Astrocyte (in vitro differentiated cells and primary cell): ENCODE data around the gene BTBD18. TPM values are rescaled to one million over a fixed set of nuclear protein-coding genes. Genes with fewer than 3 reads are reported as not detected.

Experiments
- DNase-seq: peaks from one replicate; pipeline ENCODE4 v3.0.0-alpha.2; 2010; ENCODE audit warnings: low read depth
- FAIRE-seq: peaks from 2 replicates; lab custom pipeline; 2011; peaks lifted over from hg19 to GRCh38; lab: Jason Lieb, UNC
- H2AFZ ChIP-seq: 2 replicates; pipeline ENCODE4 v1.6.0; 2012; ENCODE audit warnings: low read depth, low read length, inconsistent platforms
- H3K27ac ChIP-seq: 2 replicates; pipeline ENCODE4 v1.5.1; 2011; ENCODE audit warnings: low read depth, low read length, inconsistent platforms
- H3K27me3 ChIP-seq: 2 replicates; pipeline ENCODE4 v1.6.0; 2011; ENCODE audit warnings: low read length, inconsistent platforms; ENCODE audit not compliant: insufficient read depth
- H3K36me3 ChIP-seq: 2 replicates; pipeline ENCODE4 v1.5.1; 2011; ENCODE audit warnings: low read length, inconsistent platforms; ENCODE audit not compliant: insufficient read depth
- H3K4me1 ChIP-seq: 2 replicates; pipeline ENCODE4 v1.5.1; 2011; ENCODE audit warnings: low read length, inconsistent platforms; ENCODE audit not compliant: insufficient read depth
- H3K4me2 ChIP-seq: 2 replicates; pipeline ENCODE4 v1.6.0; 2012; ENCODE audit warnings: low read length, inconsistent platforms
- H3K4me3 ChIP-seq: 2 replicates; pipeline ENCODE4 v1.5.1; 2011; ENCODE audit warnings: low read depth, mild to moderate bottlenecking, low read length, inconsistent platforms; ENCODE audit not compliant: insufficient read depth
- H3K79me2 ChIP-seq: 2 replicates; pipeline ENCODE4 v1.6.0; 2012; ENCODE audit warnings: mild to moderate bottlenecking, low read length, inconsistent platforms; ENCODE audit not compliant: insufficient read depth
- H3K9ac ChIP-seq: 2 replicates; pipeline ENCODE4 v1.6.0; 2012; ENCODE audit warnings: mild to moderate bottlenecking, low read length, inconsistent platforms
- H3K9me3 ChIP-seq: 2 replicates; pipeline ENCODE4 v1.5.1; 2012; ENCODE audit warnings: low read depth, mild to moderate bottlenecking, low read length, inconsistent platforms; ENCODE audit not compliant: insufficient read depth
- H4K20me1 ChIP-seq: 2 replicates; pipeline ENCODE4 v1.6.0; 2012; ENCODE audit warnings: low read length, inconsistent platforms; ENCODE audit not compliant: insufficient read depth
- H3K27ac Mint-ChIP-seq: one replicate; pipeline ENCODE4 v1.8.0; 2021; ENCODE audit warnings: mild to moderate bottlenecking, mixed read lengths; ENCODE audit not compliant: unreplicated experiment
- H3K27me3 Mint-ChIP-seq: one replicate; pipeline ENCODE4 v1.8.0; 2021; ENCODE audit warnings: low read depth, mixed read lengths; ENCODE audit not compliant: unreplicated experiment
- H3K36me3 Mint-ChIP-seq: one replicate; pipeline ENCODE4 v1.8.0; 2021; ENCODE audit warnings: low read depth, mixed read lengths; ENCODE audit not compliant: unreplicated experiment
- H3K4me1 Mint-ChIP-seq: one replicate; pipeline ENCODE4 v1.8.0; 2021; ENCODE audit warnings: low read depth, mixed read lengths; ENCODE audit not compliant: unreplicated experiment
- H3K4me3 Mint-ChIP-seq: one replicate; pipeline ENCODE4 v1.8.0; 2021; ENCODE audit warnings: mild to moderate bottlenecking, moderate library complexity, mixed read lengths; ENCODE audit not compliant: unreplicated experiment
- H3K9me3 Mint-ChIP-seq: one replicate; pipeline ENCODE4 v1.8.0; 2021; ENCODE audit warnings: mild to moderate bottlenecking, mixed read lengths; ENCODE audit not compliant: unreplicated experiment
- CTCF ChIP-seq: IDR thresholded peaks from 2 replicates; pipeline ENCODE4 v1.5.1; 2011; ENCODE audit warnings: low read depth, mild to moderate bottlenecking, inconsistent platforms, low read length, moderate library complexity; ENCODE audit not compliant: insufficient read depth
- EZH2 ChIP-seq: IDR thresholded peaks from 2 replicates; pipeline ENCODE4 v1.6.1; 2012; ENCODE audit warnings: mild to moderate bottlenecking, low read length, inconsistent platforms; ENCODE audit not compliant: insufficient read depth
- total RNA-seq: library from RNA; stranded (reverse); gene quantifications from 2 replicates; pipeline ENCODE4 v1.2.1, GENCODE V29; 2021

The BTBD18 gene
- total RNA-seq, 1 donor from 2014 or later = not detected

- peak overlapping the region; percentile 95 for H3K4me3 ChIP-seq
- H3K4me3 Mint-ChIP-seq = peak overlapping the region; percentile 91
- peaks cover 68% of the 10 kb centered on the region for H3K79me2 ChIP-seq
- no peak for TF ChIP-seq EZH2
- TF ChIP-seq CTCF = peak; percentile 21
- peak; percentile 42 for DNase-seq
- H3K27me3 Mint-ChIP-seq = no peaks in the 10 kb centered on the region
- peaks cover 13% of the 10 kb centered on the region for H3K4me1 ChIP-seq
- peaks cover 61% of the 10 kb centered on the region for H4K20me1 ChIP-seq
- no peaks in the 10 kb centered on the region for H3K36me3 ChIP-seq
- no peak overlapping the region for H2AFZ ChIP-seq
- FAIRE-seq = no peak
- H3K9me3 ChIP-seq = no peaks in the 10 kb centered on the region
- peak overlapping the region; percentile 77 for H3K27ac Mint-ChIP-seq
- peaks cover 16% of the 10 kb centered on the region for H3K4me1 Mint-ChIP-seq
- H3K27me3 ChIP-seq = no peaks in the 10 kb centered on the region
- H3K4me2 ChIP-seq = peak overlapping the region; percentile 86
- H3K9ac ChIP-seq = peak overlapping the region; percentile 97
- peak overlapping the region; percentile 27 for H3K27ac ChIP-seq
- no peaks in the 10 kb centered on the region for H3K9me3 Mint-ChIP-seq
- peaks cover 11% of the 10 kb centered on the region for H3K36me3 Mint-ChIP-seq
Observed at GRCh38 chr11:57763568-57763967, 11.9 kb upstream of the BTBD18 start.

DNA sequence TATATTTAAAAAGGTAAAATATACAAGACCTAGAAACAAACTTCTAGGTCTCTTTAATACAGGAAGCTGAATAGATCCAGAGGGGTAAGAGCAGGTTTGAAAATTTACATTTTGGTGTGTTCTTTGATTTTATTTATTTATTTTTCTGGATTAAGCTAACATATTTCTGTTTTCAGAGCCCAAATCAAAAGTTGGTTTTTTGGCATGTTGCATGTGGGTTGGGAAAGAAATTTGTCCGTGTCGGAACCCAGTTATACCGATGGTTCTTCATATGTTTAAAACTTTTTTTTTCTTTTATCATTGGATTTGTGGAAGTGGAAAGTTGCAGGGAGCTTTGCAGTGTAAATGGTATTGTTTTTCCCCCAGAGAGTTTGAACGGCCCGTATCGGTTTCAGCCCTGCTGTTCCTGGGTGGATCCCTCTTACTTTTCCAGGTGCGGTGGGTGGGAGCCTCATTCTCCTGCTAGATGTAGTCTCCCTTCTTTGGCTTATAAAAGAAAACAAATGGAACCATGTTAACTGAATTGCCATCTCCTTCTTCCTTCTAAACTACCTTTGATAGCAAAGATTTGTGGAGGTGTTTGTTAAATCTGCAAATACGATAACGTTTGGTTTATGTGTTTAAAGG, 10.7 kb upstream of the BTBD18 start:
- peak overlapping the region; percentile 86 for H3K4me2 ChIP-seq
- H2AFZ ChIP-seq = no peak overlapping the region
- peaks cover 57% of the 10 kb centered on the region for H3K79me2 ChIP-seq
- peak overlapping the region; percentile 97 for H3K9ac ChIP-seq
- peaks cover 12% of the 10 kb centered on the region for H3K4me1 Mint-ChIP-seq
- H3K27me3 ChIP-seq = no peaks in the 10 kb centered on the region
- FAIRE-seq = no peak
- peaks cover 5% of the 10 kb centered on the region for H3K36me3 Mint-ChIP-seq
- TF ChIP-seq EZH2 (no peak), CTCF (no peak)
- H3K4me3 ChIP-seq = peak overlapping the region; percentile 95
- no peaks in the 10 kb centered on the region for H3K9me3 Mint-ChIP-seq
- peak overlapping the region; percentile 86 for H3K27ac Mint-ChIP-seq
- peak overlapping the region; percentile 91 for H3K4me3 Mint-ChIP-seq
- peaks cover 51% of the 10 kb centered on the region for H4K20me1 ChIP-seq
- no peaks in the 10 kb centered on the region for H3K27me3 Mint-ChIP-seq
- H3K36me3 ChIP-seq = no peaks in the 10 kb centered on the region
- H3K4me1 ChIP-seq = peaks cover 13% of the 10 kb centered on the region
- no peak for DNase-seq
- H3K27ac ChIP-seq = peak overlapping the region; percentile 94
- H3K9me3 ChIP-seq = no peaks in the 10 kb centered on the region
